Adrenal gland (tissue), 12 donors: Measurements from ENCODE around the gene AHRR. TPM values are rescaled to one million over a fixed set of nuclear protein-coding genes. Genes with fewer than 3 reads are reported as not detected.

Experiments
- DNase-seq, 7 donors: peaks; one replicate each; pipeline ENCODE4 v3.0.0-alpha.2; 2019 to 2020
- H3K27ac ChIP-seq, 5 donors: fragments of 200-600 bp; sonication (generic) in 4 of 5; 1 replicate in 3 of 5; 2 replicates in 2 of 5; pipeline versions ENCODE4 v1.5.1 to v1.8.0; 2016 to 2020; ENCODE audit warnings: mild to moderate bottlenecking in 1 of 5
- H3K27me3 ChIP-seq: fragments of 200-600 bp; 2 replicates; pipeline ENCODE4 v1.8.0; 2021
- H3K36me3 ChIP-seq, 2 donors: fragments of 200-600 bp; replicated peaks in 1 of 2; 1 replicate in 1 of 2; 2 replicates in 1 of 2; pipeline versions ENCODE4 v1.5.1 to v1.8.0; 2018 to 2022
- H3K4me1 ChIP-seq, 2 donors: fragments of 200-600 bp; replicated peaks in 1 of 2; 1 replicate in 1 of 2; 2 replicates in 1 of 2; pipeline versions ENCODE4 v1.5.1 to v1.8.0; 2018 to 2021
- H3K4me3 ChIP-seq, 4 donors: fragments of 200-600 bp; sonication (generic) in 3 of 4; one replicate each; pipeline ENCODE4 v1.5.1; 2016 to 2018
- H3K9me3 ChIP-seq, 3 donors: fragments of 200-600 bp; sonication (generic) in 1 of 3; replicated peaks in 1 of 3; 1 replicate in 2 of 3; 2 replicates in 1 of 3; pipeline versions ENCODE4 v1.5.1 to v1.8.0; 2016 to 2021
- CTCF ChIP-seq, 6 experiments: fragments of 450-650 bp in 4 of 6; fragments of 200-600 bp in 2 of 6; sonication (generic) in 1 of 6; IDR thresholded peaks; 1 replicate in 5 of 6; 2 replicates in 1 of 6; pipeline versions ENCODE4 v1.5.1 to v1.8.0; 2016 to 2021; ENCODE audit warnings: antibody characterized with exemption in 6 of 6, mild to moderate bottlenecking in 2 of 6, moderate library complexity in 1 of 6
- POLR2A ChIP-seq, 2 donors: fragments of 450-650 bp; IDR thresholded peaks; one replicate each; pipeline ENCODE4 v1.6.1; 2017; ENCODE audit warnings: antibody characterized with exemption in 2 of 2, mild to moderate bottlenecking in 2 of 2, moderate library complexity in 1 of 2
- WGBS, 4 donors: extraction: QIAGEN DNeasy Blood & Tissue Kit in 2 of 4; methylation state at CpG; one replicate each; pipeline versions ENCODE4 v1.1.5 to v1.1.7; 2013 to 2017; 5-methylcytosine and 5-hydroxymethylcytosine counted together
- intact Hi-C, 2 donors: fragments of 100-400 bp; cut with DNase I; formaldehyde crosslinking; loops; one replicate each; pipeline versions ENCODE4 v1.14.1 to v1.15.0; 2022 to 2023
- polyA plus RNA-seq, 3 donors: library from polyadenylated mRNA; stranded (reverse); fragments of 200-250 nt in 2 of 3; fragments of 350-450 nt in 1 of 3; fragmentation: Illumina TruSeq in 1 of 3; extraction: RNeasy Lipid Tissue Mini Kit (QIAGEN cat#74804) in 1 of 3; gene quantifications; one replicate each; pipeline ENCODE4 v1.2.3, GENCODE V29; 2013 to 2014
- total RNA-seq, 9 donors: library from RNA; depleted of rRNA in 4 of 9; stranded (reverse); fragments of >200 nt in 4 of 9; fragments of 120-200 nt in 1 of 9; fragmentation: NEBNext Ultra II Directional in 1 of 9; extraction: Animal tissue kit (Norgen Biotek cat#: 25700) in 1 of 9; gene quantifications; one replicate each; pipeline versions ENCODE4 v1.1.0 to v1.2.4, GENCODE V29; 2013 to 2023
- donor health status: healthy with polysubstance abuse.
- donor health status: Bipolar disorder and iron deficiency.
- donor health status: DM: yes; HTN: yes; CAD: no.
- donor health status: DM: no; HTN: no; CAD: no.
- donor health status: DM: no; HTN: no; CAD: no.
- donor health status: DM: yes; HTN: yes; CAD: no.

Gene AHRR
- total and polyA plus RNA-seq, 12 donors = 0.17 to 3.6 (median 0.99) TPM

- DNase-seq = peak in 2 of 7 donors; percentile 7 to 45
- TF ChIP-seq POLR2A (IDR thresholded peaks at IDR 0.05) (no peak), CTCF (IDR thresholded peaks at IDR 0.05) (no peak)
- peaks cover 0 to 5% of the 10 kb centered on the region in 2 donors for H3K4me1 ChIP-seq
These were observed 48.9 kb downstream of the AHRR start for GRCh38 chr5:370311-370958.

GRCh38 chr5:370959-371810, 49.7 kb downstream of the AHRR start:
- Histone ChIP-seq H3K27ac (no peak overlapping the region), H3K27me3 (no peaks in the 10 kb centered on the region), H3K4me1 (peaks cover 0 to 5% of the 10 kb centered on the region in 2 donors), H3K4me3 (no peak overlapping the region), H3K36me3 (no peaks in the 10 kb centered on the region), H3K9me3 (no peaks in the 10 kb centered on the region)
- TF ChIP-seq CTCF (IDR thresholded peaks at IDR 0.05) = no peak
- TF ChIP-seq POLR2A (IDR thresholded peaks at IDR 0.05) = no peak
- peak in 3 of 7 donors; percentile 11 to 27 (median 16) for DNase-seq
- WGBS, 4 donors = 90 to 93% (median 92%) methylated on average over 10 to 19 of the region's 19 CpGs
- intact Hi-C loops = no loop called here

More at GRCh38 chr5:370311-370958, 48.9 kb downstream of the AHRR start:
- intact Hi-C loops = no loop called here
- no peak overlapping the region for H3K27ac ChIP-seq
- no peaks in the 10 kb centered on the region for H3K27me3 ChIP-seq
- H3K4me3 ChIP-seq = no peak overlapping the region
- WGBS, 4 donors = 88 to 92% (median 90%) methylated on average over 14 of the region's 14 CpGs
- no peaks in the 10 kb centered on the region for H3K36me3 ChIP-seq
- H3K9me3 ChIP-seq = no peaks in the 10 kb centered on the region

GRCh38 chr5:371811-372555, 50.5 kb downstream of the AHRR start:
- 74 to 82% (median 78%) methylated on average over 6 to 12 of the region's 12 CpGs for WGBS, 4 donors
- TF ChIP-seq CTCF (IDR thresholded peaks at IDR 0.05) (no peak), POLR2A (IDR thresholded peaks at IDR 0.05) (no peak)
- Histone ChIP-seq H3K9me3 (no peaks in the 10 kb centered on the region), H3K27ac (no peak overlapping the region), H3K27me3 (no peaks in the 10 kb centered on the region), H3K4me1 (peaks cover 0 to 5% of the 10 kb centered on the region in 2 donors), H3K4me3 (no peak overlapping the region), H3K36me3 (no peaks in the 10 kb centered on the region)
- peak in 3 of 7 donors; percentile 6 to 25 (median 7) for DNase-seq
- intact Hi-C loops = no loop called here

- TF ChIP-seq CTCF (IDR thresholded peaks at IDR 0.05) = no peak
- no peak for TF ChIP-seq POLR2A (IDR thresholded peaks at IDR 0.05)
- peak in 1 of 7 donors; percentile 25 for DNase-seq
- 60 to 90% (median 88%) methylated on average over 3 to 13 of the region's 13 CpGs for WGBS, 4 donors
- Histone ChIP-seq H3K36me3 (no peaks in the 10 kb centered on the region), H3K4me3 (no peak overlapping the region), H3K9me3 (no peaks in the 10 kb centered on the region), H3K27me3 (no peaks in the 10 kb centered on the region), H3K4me1 (peaks cover 0 to 5% of the 10 kb centered on the region in 2 donors), H3K27ac (no peak overlapping the region)
- intact Hi-C loops = no loop called here
These were observed 51.1 kb downstream of the AHRR start for GRCh38 chr5:372556-372995.
